HG02973 (cell line): ENCODE results near the gene POFUT2.

Source experiments
- ATAC-seq: cut with Tn5 transposase; IDR thresholded peaks from one replicate; pipeline ENCODE4 v1.9.1; 2021; ENCODE audit warnings: moderate library complexity; ENCODE audit not compliant: unreplicated experiment

POFUT2 gene

GRCh38 chr21:45287438-45288391, at the start of gene POFUT2:
TSS of gene POFUT2 (minus strand) at chr21:45287895. CDS start at chr21:45287871, 24 bp downstream.
- peak; percentile 78 for ATAC-seq

DNA sequence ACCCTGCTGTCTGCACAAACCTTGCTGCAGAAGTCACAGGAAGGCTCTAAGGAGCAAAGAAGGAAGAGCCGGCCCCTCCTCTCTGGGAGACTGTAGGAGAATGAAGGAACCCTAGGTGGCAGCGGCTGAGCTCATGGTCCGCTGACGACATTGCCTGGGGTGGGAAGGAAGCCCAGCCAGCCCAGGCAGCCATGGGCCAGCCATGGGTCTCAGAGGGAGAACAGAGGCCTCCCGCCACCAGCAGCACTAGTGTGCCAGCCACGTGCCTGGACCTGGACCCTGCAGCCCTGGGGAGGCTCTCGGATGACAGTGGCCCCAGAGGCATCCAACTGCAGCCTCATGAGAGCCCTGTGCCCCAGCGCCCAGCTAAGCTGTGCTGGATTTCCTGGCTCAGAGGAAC, 49.2 kb upstream of the POFUT2 start:
- ATAC-seq, result no peak

GRCh38 chr21:45336535-45336810, 48.8 kb upstream of the POFUT2 start:
- no peak for ATAC-seq

GRCh38 chr21:45335761-45336534, 48.3 kb upstream of the POFUT2 start:
- ATAC-seq, result no peak

DNA sequence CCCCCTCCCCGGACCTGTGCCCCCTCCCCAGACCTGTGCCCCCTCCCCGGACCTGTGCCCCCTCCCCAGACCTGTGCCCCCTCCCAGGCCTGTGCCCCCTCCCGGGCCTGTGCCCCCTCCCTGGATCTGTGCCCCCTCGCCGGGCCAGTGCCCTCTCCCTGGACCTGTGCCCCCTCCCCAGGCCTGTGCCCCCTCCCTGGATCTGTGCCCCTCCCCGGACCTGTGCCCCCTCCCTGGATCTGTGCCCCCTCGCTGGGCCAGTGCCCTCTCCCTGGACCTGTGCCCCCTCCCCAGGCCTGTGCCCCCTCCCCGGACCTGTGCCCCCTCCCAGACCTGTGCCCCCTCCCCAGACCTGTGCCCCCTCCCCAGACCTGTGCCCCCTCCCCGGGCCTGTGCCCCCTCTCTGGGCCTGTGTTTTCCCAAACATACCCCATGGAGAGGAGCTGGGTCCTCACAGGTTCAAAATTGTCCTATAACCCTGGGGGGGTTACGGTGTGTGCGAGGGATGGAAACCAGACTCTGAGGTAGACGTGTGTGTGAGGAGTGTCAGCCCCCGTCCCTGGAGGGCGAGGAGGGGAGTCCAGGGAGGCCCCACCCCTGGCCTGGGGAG, 47.6 kb upstream of the POFUT2 start:
- no peak for ATAC-seq

- ATAC-seq, result no peak
Measured at GRCh38 chr21:45334591-45335081, 46.9 kb upstream of the POFUT2 start.

- no peak for ATAC-seq
Measured at GRCh38 chr21:45334134-45334533, 46.4 kb upstream of the POFUT2 start.

DNA sequence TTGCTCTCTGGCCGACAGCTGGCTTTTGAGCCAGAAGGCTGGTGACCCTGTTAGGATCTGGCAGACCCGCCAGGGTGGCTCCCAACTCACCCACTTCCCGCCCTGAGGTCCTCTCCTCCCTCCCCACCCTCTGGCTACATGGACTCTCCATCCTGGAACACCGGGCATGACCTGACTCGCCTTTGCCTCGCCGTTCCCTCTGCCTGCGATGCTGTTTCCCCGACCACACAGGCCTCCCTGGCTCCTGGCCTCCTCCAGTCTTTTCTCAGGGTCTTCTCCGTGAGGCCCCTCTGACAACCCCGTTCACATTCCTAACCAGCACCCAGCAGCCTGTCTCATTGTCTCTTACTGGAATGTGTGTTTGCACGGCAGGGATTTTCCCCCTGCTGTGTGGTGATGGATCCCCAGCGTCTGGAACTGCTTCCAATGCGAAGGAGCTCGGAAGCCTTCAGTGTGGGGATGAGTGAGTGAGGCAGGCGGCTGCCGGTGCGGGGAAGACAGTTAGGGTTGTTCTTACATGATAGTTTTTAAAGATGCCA, 46.0 kb upstream of the POFUT2 start:
- ATAC-seq, result no peak

DNA sequence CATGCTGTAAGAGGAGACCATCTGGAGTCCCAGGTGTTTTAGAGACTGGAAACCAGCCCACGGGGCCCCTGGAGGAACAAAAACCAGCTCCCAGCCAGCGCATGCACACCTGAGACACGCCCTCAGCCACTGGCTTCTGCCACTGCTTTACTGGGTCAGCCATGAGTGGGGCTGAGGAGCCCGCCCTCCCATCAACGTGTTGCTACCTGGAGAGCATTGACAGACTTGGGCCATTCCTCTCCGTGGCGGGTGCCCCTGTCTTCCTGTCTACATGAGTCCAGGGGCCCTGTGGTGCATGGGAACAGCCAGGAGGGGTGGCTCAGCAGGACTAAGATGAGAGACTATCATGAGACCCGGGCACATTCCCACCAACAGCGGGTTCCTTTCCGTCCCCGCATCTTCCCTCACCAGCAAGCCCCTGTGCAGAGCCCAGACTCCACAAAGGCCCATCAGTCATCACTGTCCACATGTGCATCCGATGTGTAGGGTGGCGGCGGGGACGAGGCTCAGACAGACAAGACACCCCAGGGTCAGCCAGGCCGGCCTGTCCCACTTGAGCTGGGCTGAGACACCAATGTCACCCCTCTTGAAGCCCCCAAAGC, 45.4 kb upstream of the POFUT2 start:
- ATAC-seq, result no peak

DNA sequence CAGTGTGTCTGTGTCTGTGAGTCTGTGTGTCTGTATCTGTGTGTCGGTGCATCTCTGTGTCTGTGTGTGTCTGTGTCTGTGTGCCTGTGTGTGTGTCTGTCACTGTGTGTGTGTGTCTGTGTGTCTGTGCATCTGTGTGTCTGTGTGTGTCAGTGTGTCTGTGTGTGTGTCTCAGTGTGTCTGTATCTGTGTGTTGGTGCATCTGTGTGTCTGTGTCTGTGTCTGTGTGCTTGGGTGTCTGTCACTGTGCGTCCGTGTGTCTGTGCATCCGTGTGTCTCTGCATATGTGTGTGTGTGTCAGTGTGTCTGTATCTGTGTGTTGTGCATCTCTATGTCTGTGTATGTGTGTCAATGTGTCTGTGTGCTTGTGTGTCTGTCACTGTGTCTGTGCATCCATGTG, 44.7 kb upstream of the POFUT2 start:
- no peak for ATAC-seq

- ATAC-seq, result no peak
Measured at GRCh38 chr21:45331531-45332147, 43.9 kb upstream of the POFUT2 start.

DNA sequence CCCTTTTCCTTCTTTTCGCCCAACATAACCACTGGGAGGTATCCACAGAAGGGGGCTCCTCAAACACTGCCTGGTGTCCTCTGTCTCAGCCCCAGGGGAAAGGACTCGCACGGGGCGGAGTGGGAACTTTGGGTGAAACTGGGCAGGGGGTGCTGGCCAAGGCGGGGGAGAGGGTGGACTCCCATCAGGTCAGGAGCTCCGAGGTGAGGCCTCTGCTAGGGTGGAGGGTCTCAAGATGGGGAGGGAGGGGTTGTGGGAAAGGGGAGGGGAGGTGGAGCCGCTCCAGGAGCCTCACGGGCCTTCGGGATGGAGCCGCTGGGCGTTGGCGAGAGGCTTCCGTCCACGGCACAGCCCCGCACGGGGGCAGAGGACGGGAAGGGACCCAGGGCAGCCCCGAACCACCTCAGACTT, 43.2 kb upstream of the POFUT2 start:
- no peak for ATAC-seq

DNA sequence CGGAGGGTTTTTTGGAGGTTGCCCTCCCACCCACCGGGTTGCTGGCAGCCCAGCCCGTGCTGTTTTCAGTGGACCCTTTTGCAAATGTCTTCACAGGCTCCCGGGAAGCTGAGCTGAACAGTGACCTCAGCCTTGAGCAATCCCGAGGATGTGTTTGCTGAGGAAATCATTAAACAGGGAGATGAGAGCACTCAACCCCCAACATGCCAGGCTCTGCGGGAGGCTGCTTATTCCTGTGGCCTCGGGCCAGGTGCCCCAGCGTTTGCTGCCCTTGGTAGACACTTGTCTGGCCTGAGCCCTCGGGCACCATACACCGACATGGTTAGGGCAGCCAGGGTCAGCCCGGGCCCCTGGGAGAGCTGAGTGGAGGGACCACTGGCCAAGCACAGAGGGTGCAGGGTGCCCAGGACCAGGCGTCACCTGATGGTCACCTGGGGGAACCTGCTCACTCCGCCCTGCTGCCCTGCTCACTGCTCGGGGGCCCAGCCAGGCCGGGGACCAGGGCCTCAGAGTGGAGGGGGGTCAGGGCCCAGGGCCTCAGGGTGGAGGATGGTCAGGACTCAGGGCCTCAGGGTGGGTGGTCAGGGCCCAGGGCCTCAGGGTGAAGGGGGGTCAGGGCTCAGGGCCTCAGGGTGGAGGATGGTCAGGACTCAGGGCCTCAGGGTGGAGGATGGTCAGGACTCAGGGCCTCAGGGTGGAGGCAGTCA, 42.5 kb upstream of the POFUT2 start:
- no peak for ATAC-seq

DNA sequence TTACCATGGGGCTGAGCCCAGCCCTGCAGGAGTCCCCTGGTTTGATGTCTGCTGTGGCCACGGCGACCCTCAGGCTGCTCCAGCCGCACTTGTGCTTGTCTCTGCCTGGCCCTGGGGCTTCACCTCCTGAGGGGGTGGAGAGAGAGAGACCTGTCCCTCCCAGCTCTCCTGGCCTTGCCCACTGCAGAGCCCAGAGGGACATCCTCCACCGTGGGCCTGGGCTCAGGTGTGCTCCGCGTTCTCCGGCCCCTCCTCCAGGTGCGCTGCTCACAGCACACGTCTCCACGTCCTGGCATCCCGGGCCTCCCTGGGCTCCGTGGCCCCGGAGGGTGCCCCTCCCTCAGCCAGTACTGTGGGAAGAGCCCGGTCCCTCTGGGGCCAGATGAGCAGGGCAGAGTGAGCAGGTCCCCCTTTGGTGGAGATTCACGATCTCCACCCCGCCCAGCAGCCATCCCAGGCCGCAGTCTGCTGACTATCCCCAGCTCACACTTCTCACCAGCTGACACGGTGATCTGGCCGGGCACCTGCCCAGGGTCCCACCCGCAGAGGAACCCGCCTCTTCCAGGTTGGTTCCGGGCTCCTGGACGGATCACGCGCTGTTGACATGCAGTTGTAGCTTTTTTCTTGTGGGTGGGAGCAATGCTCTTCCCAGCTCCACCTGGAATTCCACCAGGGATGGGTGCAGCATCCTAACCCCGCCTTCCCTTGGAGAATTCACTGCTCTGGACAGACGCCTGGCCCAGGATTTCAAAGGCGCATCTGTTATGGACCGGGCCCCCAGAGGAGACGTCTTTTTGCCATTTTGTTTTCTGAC, 41.8 kb upstream of the POFUT2 start:
- ATAC-seq, result no peak

GRCh38 chr21:45328198-45329091, 40.8 kb upstream of the POFUT2 start:
- no peak for ATAC-seq

GRCh38 chr21:45327441-45328197, 39.9 kb upstream of the POFUT2 start:
- no peak for ATAC-seq

- ATAC-seq, result no peak
Measured at GRCh38 chr21:45326891-45327440, 39.3 kb upstream of the POFUT2 start.
